Measurements from ENCODE around the gene FYN. TPM values are rescaled to one million over a fixed set of nuclear protein-coding genes. Genes with fewer than 3 reads are reported as not detected.
A peak's percentile ranks its signal among the peaks of the same experiment; 100 is the strongest.

FYN gene
- total RNA-seq, 1 donor: 207 TPM

GRCh38 chr6:111763381-111763780 is 109.9 kb downstream of the FYN start:
- H3K9me3 ChIP-seq (ENCODE audit: low read depth, low read length): no peaks in the 10 kb centered on the region
- H3K4me3 ChIP-seq (ENCODE audit: low read length): no peak overlapping the region
- H3K27me3 ChIP-seq (ENCODE audit: insufficient read depth, low read length): no peaks in the 10 kb centered on the region
- peaks cover 87% of the 10 kb centered on the region for H3K4me1 ChIP-seq (ENCODE audit: insufficient read depth, low read length)

- Histone ChIP-seq H3K27me3 (ENCODE audit: insufficient read depth, low read length) (no peaks in the 10 kb centered on the region), H3K9me3 (ENCODE audit: low read depth, low read length) (no peaks in the 10 kb centered on the region), H3K4me3 (ENCODE audit: low read length) (no peak overlapping the region), H3K4me1 (ENCODE audit: insufficient read depth, low read length) (peaks cover 74% of the 10 kb centered on the region)
These were observed 111.4 kb downstream of the FYN start for GRCh38 chr6:111761783-111762312.

- H3K4me3 ChIP-seq (ENCODE audit: low read length): no peak overlapping the region
- H3K4me1 ChIP-seq (ENCODE audit: insufficient read depth, low read length): peaks cover 68% of the 10 kb centered on the region
These were observed 112.0 kb downstream of the FYN start for GRCh38 chr6:111761212-111761611.

GRCh38 chr6:111759836-111760785 is 113.1 kb downstream of the FYN start:
- H3K9me3 ChIP-seq (ENCODE audit: low read depth, low read length): no peaks in the 10 kb centered on the region
- H3K27me3 ChIP-seq (ENCODE audit: insufficient read depth, low read length): no peaks in the 10 kb centered on the region
- peaks cover 56% of the 10 kb centered on the region for H3K4me1 ChIP-seq (ENCODE audit: insufficient read depth, low read length)
- H3K4me3 ChIP-seq (ENCODE audit: low read length): no peak overlapping the region

More at GRCh38 chr6:111761212-111761611, 112.0 kb downstream of the FYN start:
- Histone ChIP-seq H3K9me3 (ENCODE audit: low read depth, low read length) (no peaks in the 10 kb centered on the region), H3K27me3 (ENCODE audit: insufficient read depth, low read length) (no peaks in the 10 kb centered on the region)

GRCh38 chr6:111759331-111759835 is 113.9 kb downstream of the FYN start:
- H3K4me3 ChIP-seq (ENCODE audit: low read length): peak overlapping the region; percentile 34
- H3K9me3 ChIP-seq (ENCODE audit: low read depth, low read length): no peaks in the 10 kb centered on the region
- peaks cover 49% of the 10 kb centered on the region for H3K4me1 ChIP-seq (ENCODE audit: insufficient read depth, low read length)
- H3K27me3 ChIP-seq (ENCODE audit: insufficient read depth, low read length): no peaks in the 10 kb centered on the region

GRCh38 chr6:111758608-111759329 is 114.5 kb downstream of the FYN start:
- H3K4me3 ChIP-seq (ENCODE audit: low read length): peak overlapping the region; percentile 34
- H3K9me3 ChIP-seq (ENCODE audit: low read depth, low read length): no peaks in the 10 kb centered on the region
- H3K27me3 ChIP-seq (ENCODE audit: insufficient read depth, low read length): no peaks in the 10 kb centered on the region
- peaks cover 49% of the 10 kb centered on the region for H3K4me1 ChIP-seq (ENCODE audit: insufficient read depth, low read length)

- Histone ChIP-seq H3K9me3 (ENCODE audit: low read depth, low read length) (no peaks in the 10 kb centered on the region), H3K4me3 (ENCODE audit: low read length) (peak overlapping the region; percentile 34), H3K27me3 (ENCODE audit: insufficient read depth, low read length) (no peaks in the 10 kb centered on the region), H3K4me1 (ENCODE audit: insufficient read depth, low read length) (peaks cover 51% of the 10 kb centered on the region)
These were observed 115.9 kb downstream of the FYN start for GRCh38 chr6:111757342-111757741.

- H3K4me3 ChIP-seq (ENCODE audit: low read length): no peak overlapping the region
- no peaks in the 10 kb centered on the region for H3K27me3 ChIP-seq (ENCODE audit: insufficient read depth, low read length)
- H3K9me3 ChIP-seq (ENCODE audit: low read depth, low read length): no peaks in the 10 kb centered on the region
- peaks cover 51% of the 10 kb centered on the region for H3K4me1 ChIP-seq (ENCODE audit: insufficient read depth, low read length)
These were observed 118.8 kb downstream of the FYN start for GRCh38 chr6:111754423-111754822.

GRCh38 chr6:111753573-111753972 is 119.7 kb downstream of the FYN start:
- Histone ChIP-seq H3K27me3 (ENCODE audit: insufficient read depth, low read length) (no peaks in the 10 kb centered on the region), H3K9me3 (ENCODE audit: low read depth, low read length) (no peaks in the 10 kb centered on the region), H3K4me3 (ENCODE audit: low read length) (no peak overlapping the region), H3K4me1 (ENCODE audit: insufficient read depth, low read length) (peaks cover 52% of the 10 kb centered on the region)

GRCh38 chr6:111752476-111752875 is 120.8 kb downstream of the FYN start:
- peaks cover 53% of the 10 kb centered on the region for H3K4me1 ChIP-seq (ENCODE audit: insufficient read depth, low read length)
- H3K4me3 ChIP-seq (ENCODE audit: low read length): no peak overlapping the region
- no peaks in the 10 kb centered on the region for H3K27me3 ChIP-seq (ENCODE audit: insufficient read depth, low read length)
- no peaks in the 10 kb centered on the region for H3K9me3 ChIP-seq (ENCODE audit: low read depth, low read length)

GRCh38 chr6:111750753-111751673 is 122.2 kb downstream of the FYN start:
- Histone ChIP-seq H3K4me3 (ENCODE audit: low read length) (no peak overlapping the region), H3K4me1 (ENCODE audit: insufficient read depth, low read length) (peaks cover 63% of the 10 kb centered on the region), H3K27me3 (ENCODE audit: insufficient read depth, low read length) (no peaks in the 10 kb centered on the region), H3K9me3 (ENCODE audit: low read depth, low read length) (no peaks in the 10 kb centered on the region)

- H3K9me3 ChIP-seq (ENCODE audit: low read depth, low read length): no peaks in the 10 kb centered on the region
- no peak overlapping the region for H3K4me3 ChIP-seq (ENCODE audit: low read length)
- H3K4me1 ChIP-seq (ENCODE audit: insufficient read depth, low read length): peaks cover 67% of the 10 kb centered on the region
- H3K27me3 ChIP-seq (ENCODE audit: insufficient read depth, low read length): no peaks in the 10 kb centered on the region
These were observed 123.1 kb downstream of the FYN start for GRCh38 chr6:111750153-111750552.

- Histone ChIP-seq H3K9me3 (ENCODE audit: low read depth, low read length) (no peaks in the 10 kb centered on the region), H3K4me1 (ENCODE audit: insufficient read depth, low read length) (peaks cover 58% of the 10 kb centered on the region), H3K4me3 (ENCODE audit: low read length) (no peak overlapping the region), H3K27me3 (ENCODE audit: insufficient read depth, low read length) (no peaks in the 10 kb centered on the region)
These were observed 125.0 kb downstream of the FYN start for GRCh38 chr6:111748231-111748647.

- H3K9me3 ChIP-seq (ENCODE audit: low read depth, low read length): no peaks in the 10 kb centered on the region
- H3K4me3 ChIP-seq (ENCODE audit: low read length): no peak overlapping the region
- peaks cover 55% of the 10 kb centered on the region for H3K4me1 ChIP-seq (ENCODE audit: insufficient read depth, low read length)
- no peaks in the 10 kb centered on the region for H3K27me3 ChIP-seq (ENCODE audit: insufficient read depth, low read length)
These were observed 125.4 kb downstream of the FYN start for GRCh38 chr6:111747829-111748228.

All from mononuclear cell (primary cell).